Measurements from ENCODE around the gene ZNF514. TPM values are rescaled to one million over a fixed set of nuclear protein-coding genes. Genes with fewer than 3 reads are reported as not detected.

ZNF514 gene
- total RNA-seq, 1 experiment from 2014 or later: 12.9 TPM

DNA sequence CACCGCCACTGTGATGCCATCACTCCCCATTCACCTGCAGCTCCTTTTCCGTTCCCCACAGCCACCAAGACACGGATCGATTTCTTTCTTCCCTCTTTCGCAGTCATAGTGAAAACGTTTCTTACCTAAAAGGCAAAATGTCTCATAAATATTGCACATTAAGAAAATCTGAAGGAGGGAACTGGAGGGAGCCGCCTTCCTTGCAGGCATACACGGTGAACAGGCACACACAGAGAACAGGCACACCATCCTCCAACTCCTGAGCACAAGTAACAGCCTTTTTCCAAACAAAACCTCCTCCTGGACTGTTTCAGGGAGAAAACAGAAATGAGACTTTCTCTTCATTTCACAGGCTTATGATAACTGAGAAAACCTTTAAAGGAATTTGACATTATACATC lies 55.0 kb downstream of the ZNF514 start:
- Histone ChIP-seq H3K23ac (ENCODE audit: insufficient read length, low read depth, low read length) (no peak overlapping the region), H3K56ac (ENCODE audit: insufficient read length, low read depth, low read length) (no peak overlapping the region), H2BK12ac (ENCODE audit: insufficient read length, low read depth, low read length) (no peak overlapping the region), H2BK15ac (ENCODE audit: low read depth, low read length) (no peak overlapping the region), H3K14ac (ENCODE audit: insufficient read depth, low read length) (no peak overlapping the region), H4K5ac (ENCODE audit: insufficient read length, low read depth, low read length) (no peak overlapping the region), H3K18ac (ENCODE audit: insufficient read length, low read depth, low read length) (no peak overlapping the region), H4K8ac (replicated peaks; ENCODE audit: insufficient read length, low read depth, low read length) (no peak overlapping the region), H3K27ac (ENCODE audit: insufficient read length, low read depth, low read length) (no peak overlapping the region), H3K9ac (ENCODE audit: extremely low read depth, insufficient read length, low read length) (no peak overlapping the region), H2BK5ac (ENCODE audit: insufficient read length, low read length) (no peak overlapping the region), H2AFZ (ENCODE audit: low read length) (no peak overlapping the region), H3K4me2 (ENCODE audit: insufficient read depth, insufficient read length, low read length) (no peak overlapping the region), H3K79me1 (ENCODE audit: insufficient read depth, low read depth, low read length, poor library complexity, severe bottlenecking) (no peaks in the 10 kb centered on the region), H2AK5ac (ENCODE audit: insufficient read length, low read length) (no peak overlapping the region), H3K4ac (ENCODE audit: low read depth, low read length) (no peak overlapping the region), H4K20me1 (ENCODE audit: control insufficient read depth, insufficient read depth, insufficient read length) (no peaks in the 10 kb centered on the region), H2BK120ac (ENCODE audit: low read depth, low read length, poor library complexity, severe bottlenecking) (no peak overlapping the region), H3K23me2 (ENCODE audit: insufficient read length, low read depth, low read length, poor library complexity, severe bottlenecking) (no peaks in the 10 kb centered on the region), H2BK20ac (ENCODE audit: low read depth, low read length, poor library complexity, severe bottlenecking) (no peak overlapping the region), H3K9me3 (ENCODE audit: control insufficient read depth, low read depth, low read length) (no peaks in the 10 kb centered on the region), H3K79me2 (ENCODE audit: insufficient read depth, low read length) (no peaks in the 10 kb centered on the region), H4K91ac (ENCODE audit: insufficient read length, low read depth, low read length) (no peak overlapping the region), H3K27me3 (ENCODE audit: insufficient read depth, low read length) (no peaks in the 10 kb centered on the region), H3T11ph (ENCODE audit: low read length) (no peak overlapping the region), H3K4me1 (ENCODE audit: insufficient read depth, low read length) (no peaks in the 10 kb centered on the region)
- no CpG with 5 or more reads among the region's 8 CpGs for WGBS (ENCODE audit: extremely low coverage, insufficient read length, low lambda C conversion rate)
- H3K36me3 Mint-ChIP-seq (ENCODE audit: insufficient read depth in 1 of 3, low read depth in 3 of 3): peaks cover 52 to 83% (median 71%) of the 10 kb centered on the region in 3 experiments
- H3K27me3 Mint-ChIP-seq (ENCODE audit: low read depth): no peaks in the 10 kb centered on the region
- H3K9me3 Mint-ChIP-seq: no peaks in the 10 kb centered on the region
- no peaks in the 10 kb centered on the region for H3K4me1 Mint-ChIP-seq
- TF ChIP-seq, protein P1, sequence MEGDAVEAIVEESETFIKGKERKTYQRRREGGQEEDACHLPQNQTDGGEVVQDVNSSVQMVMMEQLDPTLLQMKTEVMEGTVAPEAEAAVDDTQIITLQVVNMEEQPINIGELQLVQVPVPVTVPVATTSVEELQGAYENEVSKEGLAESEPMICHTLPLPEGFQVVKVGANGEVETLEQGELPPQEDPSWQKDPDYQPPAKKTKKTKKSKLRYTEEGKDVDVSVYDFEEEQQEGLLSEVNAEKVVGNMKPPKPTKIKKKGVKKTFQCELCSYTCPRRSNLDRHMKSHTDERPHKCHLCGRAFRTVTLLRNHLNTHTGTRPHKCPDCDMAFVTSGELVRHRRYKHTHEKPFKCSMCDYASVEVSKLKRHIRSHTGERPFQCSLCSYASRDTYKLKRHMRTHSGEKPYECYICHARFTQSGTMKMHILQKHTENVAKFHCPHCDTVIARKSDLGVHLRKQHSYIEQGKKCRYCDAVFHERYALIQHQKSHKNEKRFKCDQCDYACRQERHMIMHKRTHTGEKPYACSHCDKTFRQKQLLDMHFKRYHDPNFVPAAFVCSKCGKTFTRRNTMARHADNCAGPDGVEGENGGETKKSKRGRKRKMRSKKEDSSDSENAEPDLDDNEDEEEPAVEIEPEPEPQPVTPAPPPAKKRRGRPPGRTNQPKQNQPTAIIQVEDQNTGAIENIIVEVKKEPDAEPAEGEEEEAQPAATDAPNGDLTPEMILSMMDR (conservative IDR thresholded peaks at IDR 0.05): no peak
- H3K27ac Mint-ChIP-seq: no peak overlapping the region
- no peak overlapping the region for H3K4me3 Mint-ChIP-seq
- DNase-seq: no peak
